ENCODE measurements around the gene DSC3.

DNA sequence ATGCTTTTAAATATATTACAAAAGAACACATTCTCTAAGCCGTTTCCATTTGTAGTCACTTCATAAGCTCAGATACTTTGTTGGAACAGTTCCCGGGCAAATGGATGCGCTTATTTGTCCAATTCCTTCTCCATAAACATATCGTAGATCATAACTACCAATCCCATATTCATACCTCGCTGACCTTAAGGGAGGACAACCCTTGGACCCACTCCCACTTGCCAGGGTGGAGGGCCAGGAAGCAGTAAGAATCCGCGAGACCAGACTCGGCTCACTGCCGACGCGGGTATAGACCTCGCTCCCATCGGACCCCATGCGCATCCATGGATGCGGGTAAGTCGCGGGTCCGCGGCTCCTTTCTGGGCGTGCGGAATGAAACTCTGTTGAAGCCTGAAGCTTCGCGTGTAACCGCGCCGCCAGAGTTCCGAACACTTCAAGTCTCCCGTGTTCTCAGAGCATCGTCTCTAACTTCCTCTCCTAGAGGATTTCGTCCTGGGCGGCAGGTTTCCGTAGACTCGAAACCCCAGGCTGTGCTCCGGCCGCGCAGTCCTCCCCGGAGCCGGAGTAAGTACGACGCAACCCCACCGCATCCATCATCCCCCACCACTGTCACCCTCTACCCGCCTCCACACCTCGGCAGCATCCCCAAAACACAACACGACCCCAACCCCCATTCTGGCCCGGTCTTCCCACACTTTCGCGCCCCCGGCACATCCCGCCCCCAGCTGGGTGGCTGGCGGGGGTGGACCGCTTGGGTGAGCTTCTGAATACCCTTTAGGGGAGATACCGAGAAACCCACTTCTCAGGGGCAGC is 1.1 kb downstream of the DSC3 start:
- TF ChIP-seq, protein P1, sequence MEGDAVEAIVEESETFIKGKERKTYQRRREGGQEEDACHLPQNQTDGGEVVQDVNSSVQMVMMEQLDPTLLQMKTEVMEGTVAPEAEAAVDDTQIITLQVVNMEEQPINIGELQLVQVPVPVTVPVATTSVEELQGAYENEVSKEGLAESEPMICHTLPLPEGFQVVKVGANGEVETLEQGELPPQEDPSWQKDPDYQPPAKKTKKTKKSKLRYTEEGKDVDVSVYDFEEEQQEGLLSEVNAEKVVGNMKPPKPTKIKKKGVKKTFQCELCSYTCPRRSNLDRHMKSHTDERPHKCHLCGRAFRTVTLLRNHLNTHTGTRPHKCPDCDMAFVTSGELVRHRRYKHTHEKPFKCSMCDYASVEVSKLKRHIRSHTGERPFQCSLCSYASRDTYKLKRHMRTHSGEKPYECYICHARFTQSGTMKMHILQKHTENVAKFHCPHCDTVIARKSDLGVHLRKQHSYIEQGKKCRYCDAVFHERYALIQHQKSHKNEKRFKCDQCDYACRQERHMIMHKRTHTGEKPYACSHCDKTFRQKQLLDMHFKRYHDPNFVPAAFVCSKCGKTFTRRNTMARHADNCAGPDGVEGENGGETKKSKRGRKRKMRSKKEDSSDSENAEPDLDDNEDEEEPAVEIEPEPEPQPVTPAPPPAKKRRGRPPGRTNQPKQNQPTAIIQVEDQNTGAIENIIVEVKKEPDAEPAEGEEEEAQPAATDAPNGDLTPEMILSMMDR (conservative IDR thresholded peaks at IDR 0.05; ENCODE audit: low read length) = no peak
- TF ChIP-seq EZH2phosphoT487 (IDR thresholded peaks at IDR 0.05; ENCODE audit: borderline replicate concordance, low read depth, low read length) = no peak

All from OCI-LY7 (cell line).